Right lobe of liver (tissue), 6 donors: ENCODE data around the gene OR6C65. TPM values are rescaled to one million over a fixed set of nuclear protein-coding genes. Genes with fewer than 3 reads are reported as not detected.

ENCODE experiments used
- ATAC-seq, 4 donors: fragments of 200-7000 bp; cut with Tn5 transposase; one replicate each; pipeline ENCODE4 v1.9.1; 2020; ENCODE audit warnings: mild to moderate bottlenecking in 4 of 4, moderate library complexity in 4 of 4
- DNase-seq, 3 donors: peaks; one replicate each; pipeline ENCODE4 v3.0.0-alpha.2; 2020
- H3K27ac ChIP-seq, 3 donors: fragments of 200-600 bp; one replicate each; pipeline ENCODE4 v1.8.0; 2022
- H3K27me3 ChIP-seq, 2 donors: fragments of 200-600 bp; one replicate each; pipeline ENCODE4 v1.8.0; 2022
- H3K36me3 ChIP-seq, 4 donors: fragments of 200-600 bp; sonication (generic) in 1 of 4; one replicate each; pipeline versions ENCODE4 v1.5.1 to v1.8.0; 2017 to 2022; ENCODE audit warnings: control low read depth in 1 of 4
- H3K4me1 ChIP-seq, 4 donors: fragments of 200-600 bp; sonication (generic) in 1 of 4; one replicate each; pipeline versions ENCODE4 v1.5.1 to v1.8.0; 2017 to 2022; ENCODE audit warnings: control low read depth in 1 of 4
- H3K4me3 ChIP-seq, 3 donors: fragments of 200-600 bp; one replicate each; pipeline ENCODE4 v1.8.0; 2022
- H3K9me3 ChIP-seq, 4 donors: fragments of 200-600 bp; sonication (generic) in 1 of 4; one replicate each; pipeline versions ENCODE4 v1.5.1 to v1.8.0; 2017 to 2022; ENCODE audit warnings: control low read depth in 1 of 4
- CTCF ChIP-seq, 4 donors: fragments of 200-600 bp in 3 of 4; fragments of 450-650 bp in 1 of 4; IDR thresholded peaks; one replicate each; pipeline versions ENCODE4 v1.5.1 to v1.8.0; 2016 to 2022; ENCODE audit warnings: antibody characterized with exemption in 4 of 4, mild to moderate bottlenecking in 2 of 4
- POLR2A ChIP-seq: fragments of 450-650 bp; IDR thresholded peaks from one replicate; pipeline ENCODE4 v1.6.1; 2017; ENCODE audit warnings: antibody characterized with exemption, mild to moderate bottlenecking
- intact Hi-C, 2 donors: fragments of 100-400 bp; cut with DNase I; formaldehyde crosslinking; loops; one replicate each; pipeline versions ENCODE4 v1.11.2 to v1.14.1; 2022
- total RNA-seq, 6 experiments: library from RNA; depleted of rRNA in 2 of 6; stranded (reverse); fragments of >200 nt in 2 of 6; fragmentation: NEBNext Ultra II Directional in 3 of 6; extraction: Animal tissue kit (Norgen Biotek cat#: 25700) in 3 of 6; gene quantifications; one replicate each; pipeline versions ENCODE4 v1.1.0 to v1.2.4, GENCODE V29; 2016 to 2023
- donor health status: DM: no; HTN: yes; CAD: no.
- donor health status: DM: no; HTN: no; CAD: no.
- donor health status: DM: no; HTN: no; CAD: no.
- donor health status: DM: no; HTN: yes; CAD: no.
- donor health status: DM: no; HTN: yes; CAD: no.

Gene OR6C65
- total RNA-seq, 6 experiments from 2014 or later: not detected

- Histone ChIP-seq H3K27ac (no peak overlapping the region), H3K9me3 (no peaks in the 10 kb centered on the region), H3K27me3 (no peaks in the 10 kb centered on the region), H3K4me1 (no peaks in the 10 kb centered on the region), H3K4me3 (no peak overlapping the region), H3K36me3 (no peaks in the 10 kb centered on the region)
- TF ChIP-seq POLR2A (no peak), CTCF (IDR thresholded peaks at IDR 0.05) (no peak)
- ATAC-seq (no peak), DNase-seq (no peak)
- intact Hi-C loops: no loop called here
Measured at GRCh38 chr12:55448825-55449224, 48.5 kb downstream of the OR6C65 start.

Other genes starting within 250 kb of the OR6C65 start
- gene OR10A7, start 179.5 kb upstream of the OR6C65 start, total RNA-seq: not detected
- gene OR6C74, start 155.9 kb upstream of the OR6C65 start, total RNA-seq: not detected
- not detected for gene OR6C6, start 104.0 kb upstream of the OR6C65 start, total RNA-seq
- not detected for gene OR6C1, start 86.2 kb upstream of the OR6C65 start, total RNA-seq
- gene OR6C3, start 69.8 kb upstream of the OR6C65 start, total RNA-seq: not detected
- gene OR6C75, start 37.6 kb upstream of the OR6C65 start, total RNA-seq: not detected
- not detected for gene OR6C76, start 25.7 kb downstream of the OR6C65 start, total RNA-seq
- not detected for gene OR6C2, start 43.5 kb downstream of the OR6C65 start, total RNA-seq
- gene OR6C70, start 69.6 kb downstream of the OR6C65 start, total RNA-seq: not detected
- not detected for gene OR6C68, start 91.8 kb downstream of the OR6C65 start, total RNA-seq
- gene OR6C4, start 149.1 kb downstream of the OR6C65 start, total RNA-seq: not detected
- not detected for gene OR2AP1, start 171.9 kb downstream of the OR6C65 start, total RNA-seq
- not detected for gene OR10P1, start 236.4 kb downstream of the OR6C65 start, total RNA-seq